DOHH2 (cell line): ENCODE measurements around the gene CCR6.

Source experiments
- EZH2phosphoT487 ChIP-seq: fragments of 200-600 bp; sonication (generic); IDR thresholded peaks from 2 replicates; pipeline ENCODE4 v1.6.1; 2017; ENCODE audit warnings: borderline replicate concordance, mild to moderate bottlenecking, antibody characterized with exemption, low read length, moderate library complexity, mixed read lengths
- TF ChIP-seq, protein P1 (sequence below): fragments of 200-600 bp; sonication (generic); IDR thresholded peaks from one replicate; pipeline ENCODE4 v1.5.1; 2014; ENCODE audit warnings: antibody characterized with exemption, mild to moderate bottlenecking, low read depth, low read length; ENCODE audit not compliant: poor library complexity, severe bottlenecking

DNA sequence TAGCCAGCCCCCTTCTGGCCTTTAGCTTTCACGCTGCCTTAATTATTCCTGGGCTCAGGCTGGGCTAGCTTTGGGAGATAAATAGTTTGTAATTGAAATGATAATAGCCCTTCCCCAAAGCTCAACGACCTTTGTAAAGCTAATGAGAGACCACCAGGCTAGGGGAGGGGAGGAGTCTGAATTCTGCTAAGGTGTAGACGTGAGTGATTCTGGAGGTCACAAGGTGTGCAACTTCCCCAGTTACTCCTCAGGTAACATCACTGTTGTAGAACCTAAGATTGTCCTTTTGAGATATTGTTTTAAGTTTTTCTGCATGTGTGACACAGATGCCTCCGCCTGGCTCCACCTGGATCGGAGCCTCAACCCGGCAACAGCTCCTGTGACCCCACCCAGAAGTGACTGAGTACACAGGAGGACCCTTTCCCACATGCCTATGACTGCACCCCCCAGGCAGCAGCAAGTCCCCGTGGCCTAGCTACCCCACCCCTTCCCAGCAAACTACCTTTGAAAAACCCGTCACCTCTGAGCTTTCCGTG is 40.6 kb downstream of the CCR6 start:
- TF ChIP-seq, protein P1, sequence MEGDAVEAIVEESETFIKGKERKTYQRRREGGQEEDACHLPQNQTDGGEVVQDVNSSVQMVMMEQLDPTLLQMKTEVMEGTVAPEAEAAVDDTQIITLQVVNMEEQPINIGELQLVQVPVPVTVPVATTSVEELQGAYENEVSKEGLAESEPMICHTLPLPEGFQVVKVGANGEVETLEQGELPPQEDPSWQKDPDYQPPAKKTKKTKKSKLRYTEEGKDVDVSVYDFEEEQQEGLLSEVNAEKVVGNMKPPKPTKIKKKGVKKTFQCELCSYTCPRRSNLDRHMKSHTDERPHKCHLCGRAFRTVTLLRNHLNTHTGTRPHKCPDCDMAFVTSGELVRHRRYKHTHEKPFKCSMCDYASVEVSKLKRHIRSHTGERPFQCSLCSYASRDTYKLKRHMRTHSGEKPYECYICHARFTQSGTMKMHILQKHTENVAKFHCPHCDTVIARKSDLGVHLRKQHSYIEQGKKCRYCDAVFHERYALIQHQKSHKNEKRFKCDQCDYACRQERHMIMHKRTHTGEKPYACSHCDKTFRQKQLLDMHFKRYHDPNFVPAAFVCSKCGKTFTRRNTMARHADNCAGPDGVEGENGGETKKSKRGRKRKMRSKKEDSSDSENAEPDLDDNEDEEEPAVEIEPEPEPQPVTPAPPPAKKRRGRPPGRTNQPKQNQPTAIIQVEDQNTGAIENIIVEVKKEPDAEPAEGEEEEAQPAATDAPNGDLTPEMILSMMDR = no peak
- no peak for TF ChIP-seq EZH2phosphoT487
